GM12865 (cell line): ENCODE measurements around the gene BCOR.

Experiments
- DNase-seq: peaks from one replicate; pipeline ENCODE4 v3.0.0; 2010; ENCODE audit warnings: low read depth
- H3K4me3 ChIP-seq: 2 replicates; pipeline ENCODE4 v1.5.1; 2011; ENCODE audit warnings: mild to moderate bottlenecking, low read depth, low read length, control low read depth
- TF ChIP-seq, protein P1 (sequence below): IDR thresholded peaks from 2 replicates; pipeline ENCODE4 v1.5.1; 2011; ENCODE audit warnings: low read length, control low read depth, low read depth, inconsistent platforms; ENCODE audit not compliant: insufficient read depth; ENCODE audit errors: missing control alignments

BCOR gene

DNA sequence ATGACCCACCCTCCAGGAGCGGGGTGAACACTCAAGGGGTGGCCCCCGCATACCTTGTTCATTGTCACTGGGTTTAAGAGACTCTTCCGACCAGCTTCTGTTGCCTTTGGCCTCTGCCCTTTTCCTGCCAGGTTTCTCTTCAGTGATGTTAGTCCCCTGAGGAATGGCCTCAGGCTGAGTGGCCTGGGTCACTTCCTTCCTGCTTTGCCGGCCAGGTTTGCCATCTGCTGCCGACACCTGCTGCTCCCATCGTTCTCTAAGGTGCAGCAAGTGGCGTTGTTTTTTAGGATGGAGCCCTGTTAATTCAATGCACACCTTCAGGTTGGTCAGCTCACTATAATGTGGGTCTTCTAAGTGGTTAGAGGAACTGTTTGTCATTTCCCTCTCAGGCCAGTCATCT, 34.2 kb downstream of the BCOR start:
- no peak for DNase-seq
- H3K4me3 ChIP-seq: no peak overlapping the region
- TF ChIP-seq, protein P1, sequence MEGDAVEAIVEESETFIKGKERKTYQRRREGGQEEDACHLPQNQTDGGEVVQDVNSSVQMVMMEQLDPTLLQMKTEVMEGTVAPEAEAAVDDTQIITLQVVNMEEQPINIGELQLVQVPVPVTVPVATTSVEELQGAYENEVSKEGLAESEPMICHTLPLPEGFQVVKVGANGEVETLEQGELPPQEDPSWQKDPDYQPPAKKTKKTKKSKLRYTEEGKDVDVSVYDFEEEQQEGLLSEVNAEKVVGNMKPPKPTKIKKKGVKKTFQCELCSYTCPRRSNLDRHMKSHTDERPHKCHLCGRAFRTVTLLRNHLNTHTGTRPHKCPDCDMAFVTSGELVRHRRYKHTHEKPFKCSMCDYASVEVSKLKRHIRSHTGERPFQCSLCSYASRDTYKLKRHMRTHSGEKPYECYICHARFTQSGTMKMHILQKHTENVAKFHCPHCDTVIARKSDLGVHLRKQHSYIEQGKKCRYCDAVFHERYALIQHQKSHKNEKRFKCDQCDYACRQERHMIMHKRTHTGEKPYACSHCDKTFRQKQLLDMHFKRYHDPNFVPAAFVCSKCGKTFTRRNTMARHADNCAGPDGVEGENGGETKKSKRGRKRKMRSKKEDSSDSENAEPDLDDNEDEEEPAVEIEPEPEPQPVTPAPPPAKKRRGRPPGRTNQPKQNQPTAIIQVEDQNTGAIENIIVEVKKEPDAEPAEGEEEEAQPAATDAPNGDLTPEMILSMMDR: no peak

DNA sequence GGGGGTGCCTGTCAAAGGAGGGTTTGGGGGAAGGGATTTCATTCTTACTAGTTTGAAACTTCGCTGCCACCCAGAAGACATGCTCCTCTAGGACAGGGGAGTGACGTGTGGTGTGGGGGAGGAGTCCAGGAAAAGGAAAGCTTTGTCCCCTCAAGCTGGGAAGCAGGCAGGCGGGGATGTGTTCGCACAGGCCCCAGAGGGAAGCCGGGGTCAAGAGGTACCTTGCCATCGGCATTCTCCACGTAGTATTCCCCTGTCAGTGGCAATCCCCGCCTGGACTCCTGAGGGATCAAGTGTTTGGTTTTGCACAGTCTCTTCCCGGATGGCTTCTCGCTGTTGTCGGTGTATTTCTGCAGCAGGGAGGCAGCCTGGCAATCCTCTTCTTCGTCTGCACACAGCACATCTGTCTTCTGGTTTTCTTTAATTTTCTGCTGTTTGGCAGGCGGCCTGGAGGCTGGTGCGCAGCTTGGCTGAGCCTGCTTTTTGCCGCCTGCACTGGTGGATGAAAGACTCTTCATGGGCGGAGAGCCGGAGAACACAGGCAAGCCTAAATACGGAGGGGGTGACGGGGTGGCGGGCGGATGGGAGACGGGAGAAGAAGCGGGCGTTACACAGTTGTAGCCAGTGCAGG, 35.1 kb downstream of the BCOR start:
- no peak overlapping the region for H3K4me3 ChIP-seq
- no peak for DNase-seq
- TF ChIP-seq, protein P1: no peak

DNA sequence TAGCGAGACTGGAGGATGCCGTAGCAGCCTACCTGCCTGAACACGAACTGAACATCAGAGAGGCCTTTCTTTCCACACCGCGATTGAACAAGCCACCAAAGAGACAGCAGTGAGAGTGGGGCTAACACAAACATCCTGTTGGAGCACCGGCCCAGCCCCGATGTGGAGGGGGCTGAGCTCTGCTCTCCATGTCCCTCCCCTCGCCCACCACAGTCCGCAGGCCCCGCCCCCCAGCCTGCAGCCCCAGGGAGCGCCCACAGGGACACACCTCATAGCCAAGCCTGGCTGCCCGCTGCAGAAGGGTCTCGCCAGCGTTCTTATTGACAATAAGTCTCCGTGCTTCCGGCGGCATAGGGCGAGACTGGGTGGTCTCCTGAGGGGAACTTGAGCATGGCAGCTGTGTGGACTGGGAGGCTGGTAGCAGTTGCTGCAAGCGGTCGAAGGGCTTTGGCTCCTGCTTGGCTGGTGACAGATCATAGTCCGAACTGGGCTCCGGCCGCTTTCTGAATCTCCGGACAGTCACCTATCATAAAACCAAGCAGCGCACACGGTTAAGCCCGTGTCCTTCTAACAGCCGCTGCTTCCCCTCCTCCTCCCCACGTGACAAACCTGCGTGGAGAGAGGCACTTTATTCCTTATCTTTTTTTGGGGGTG, 35.8 kb downstream of the BCOR start:
- TF ChIP-seq, protein P1: no peak
- H3K4me3 ChIP-seq: no peak overlapping the region
- no peak for DNase-seq

DNA sequence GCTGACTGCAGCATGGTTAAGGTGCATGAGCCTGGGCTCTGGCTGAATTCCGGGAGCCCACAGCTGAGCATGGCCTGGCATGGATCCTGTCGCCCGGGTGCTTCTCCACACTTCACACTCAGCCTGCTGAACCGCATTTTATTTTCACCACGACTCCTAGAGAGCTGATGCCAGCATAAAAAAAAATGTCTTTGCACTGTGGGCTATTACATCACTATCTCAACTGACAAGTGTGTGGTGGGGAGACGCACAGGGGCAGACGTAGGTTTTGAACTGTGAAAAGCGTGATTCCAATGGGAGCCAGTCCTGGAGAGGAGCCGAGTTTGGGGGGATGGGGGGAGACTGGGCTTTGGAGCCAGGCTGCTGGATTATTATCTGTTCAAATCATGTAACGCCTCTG, 36.8 kb downstream of the BCOR start:
- no peak for DNase-seq
- no peak overlapping the region for H3K4me3 ChIP-seq
- TF ChIP-seq, protein P1: no peak

DNA sequence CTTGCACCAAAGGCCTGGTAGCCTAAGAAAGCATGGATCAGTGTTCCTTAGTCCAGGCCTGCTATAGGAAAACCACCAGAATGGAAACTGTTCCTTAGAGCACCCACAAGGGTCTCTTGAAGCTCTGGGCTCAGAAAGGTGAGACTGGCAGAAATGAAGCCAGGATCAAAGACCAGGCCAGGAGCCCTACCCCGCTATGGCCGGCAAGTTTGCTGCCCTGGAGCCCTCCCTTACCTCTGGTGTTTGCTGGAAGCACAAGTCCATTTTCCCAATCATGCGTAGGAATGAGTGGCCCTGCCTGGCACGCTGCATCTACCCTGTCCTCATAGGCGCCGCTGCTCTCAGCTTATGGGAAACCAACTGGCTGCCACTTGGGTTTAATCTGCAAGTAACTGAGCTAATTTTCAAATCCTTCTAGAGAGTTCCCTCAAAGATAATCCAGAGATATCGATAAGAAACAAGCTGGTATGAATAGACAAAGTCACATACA, 37.4 kb downstream of the BCOR start:
- TF ChIP-seq, protein P1: no peak
- H3K4me3 ChIP-seq: no peak overlapping the region
- no peak for DNase-seq

DNA sequence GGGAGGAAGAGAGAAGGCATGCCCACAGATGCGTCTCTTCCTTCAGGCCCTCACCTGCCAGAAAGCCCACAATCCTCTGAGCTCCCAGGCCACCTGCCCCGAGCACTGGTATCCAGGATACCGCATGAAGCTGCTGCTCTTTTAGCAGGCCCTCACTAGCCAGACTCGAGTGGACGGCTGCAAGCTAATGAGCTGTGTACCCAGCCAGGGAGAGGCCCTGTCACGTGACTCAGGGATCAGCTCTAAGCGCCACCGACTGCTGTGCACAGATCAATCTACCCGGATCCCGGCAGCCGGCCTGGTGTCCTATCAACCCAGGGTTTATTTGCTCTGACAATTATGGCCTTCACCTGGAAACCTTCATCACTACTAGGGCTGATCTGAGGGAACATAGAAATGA, 39.0 kb downstream of the BCOR start:
- no peak for DNase-seq
- TF ChIP-seq, protein P1: no peak
- no peak overlapping the region for H3K4me3 ChIP-seq
